B cell (primary cell): Measurements from ENCODE around the gene DOCK7. TPM values are rescaled to one million over a fixed set of nuclear protein-coding genes. Genes with fewer than 3 reads are reported as not detected.

ENCODE experiments used
- ATAC-seq: fragments of 200-7000 bp; cut with Tn5 transposase; one replicate; pipeline ENCODE4 v1.10.0; 2021; ENCODE audit warnings: low read depth, mild to moderate bottlenecking, moderate number of reproducible peaks, moderate library complexity
- CTCF ChIA-PET: fragments of 350-600 bp; sonication (Branson Sonifier 250); formaldehyde crosslinking; loops from one replicate; lab custom pipeline; 2021; ENCODE audit warnings: antibody characterized with exemption, inconsistent platforms; lab: Charles Lee
- POLR2A ChIA-PET: fragments of 350-600 bp; sonication (Branson Sonifier 250); formaldehyde crosslinking; loops from one replicate; lab custom pipeline; 2021; ENCODE audit warnings: antibody characterized with exemption; lab: Charles Lee
- DNase-seq: peaks from one replicate; pipeline ENCODE4 v3.0.0; 2013
- H2AFZ ChIP-seq: 2 replicates; pipeline ENCODE4 v1.6.1; 2012; ENCODE audit warnings: mild to moderate bottlenecking, low read depth, low read length; ENCODE audit not compliant: insufficient read depth, poor library complexity, severe bottlenecking
- H3K27ac ChIP-seq, 2 donors: 1 replicate in 1 of 2; 2 replicates in 1 of 2; pipeline ENCODE4 v1.5.1; 2012 to 2013; ENCODE audit warnings: low read length in 2 of 2, mild to moderate bottlenecking in 2 of 2, moderate library complexity in 1 of 2
- H3K27me3 ChIP-seq, 4 experiments: fragments of 200-600 bp in 1 of 4; sonication (generic) in 1 of 4; replicated peaks in 1 of 4; 1 replicate in 2 of 4; 2 replicates in 2 of 4; pipeline versions ENCODE4 v1.6.1 to v1.7.0; 2013 to 2016; ENCODE audit warnings: low read length in 3 of 4, mild to moderate bottlenecking in 2 of 4, mixed read lengths in 1 of 4, moderate library complexity in 1 of 4; ENCODE audit not compliant: insufficient read depth in 4 of 4, control insufficient read depth in 3 of 4; ENCODE audit errors: control extremely low read depth in 1 of 4
- H3K36me3 ChIP-seq, 2 experiments: replicated peaks in 1 of 2; 1 replicate in 1 of 2; 2 replicates in 1 of 2; pipeline versions ENCODE4 v1.6.1 to v1.7.1; 2013; ENCODE audit warnings: low read length in 1 of 2; ENCODE audit not compliant: insufficient read depth in 2 of 2, control insufficient read depth in 1 of 2; ENCODE audit errors: control extremely low read depth in 1 of 2, extremely low read depth in 1 of 2
- H3K4me1 ChIP-seq, 2 donors: fragments of 200-600 bp in 1 of 2; sonication (generic) in 1 of 2; 1 replicate in 1 of 2; 2 replicates in 1 of 2; pipeline versions ENCODE4 v1.5.1 to v1.6.1; 2013 to 2017; ENCODE audit warnings: low read length in 2 of 2; ENCODE audit not compliant: control insufficient read depth in 2 of 2, insufficient read depth in 2 of 2
- H3K4me2 ChIP-seq: replicated peaks from 2 replicates; pipeline ENCODE3; 2012; ENCODE audit warnings: mild to moderate bottlenecking, low read depth, low read length; ENCODE audit not compliant: poor library complexity, severe bottlenecking
- H3K4me3 ChIP-seq, 5 experiments: fragments of 200-600 bp in 1 of 5; sonication (generic) in 1 of 5; 1 replicate in 3 of 5; 2 replicates in 2 of 5; pipeline versions ENCODE4 v1.5.1 to v1.7.0; 2011 to 2016; ENCODE audit warnings: low read length in 4 of 5, mild to moderate bottlenecking in 4 of 5, low read depth in 2 of 5, control low read depth in 1 of 5, moderate library complexity in 1 of 5; ENCODE audit not compliant: insufficient read depth in 1 of 5; ENCODE audit errors: control extremely low read depth in 1 of 5, extremely low read depth in 1 of 5
- H3K79me2 ChIP-seq: fragments of 200-600 bp; sonication (generic); one replicate; pipeline ENCODE4 v1.6.0; 2016; ENCODE audit warnings: low read length; ENCODE audit not compliant: control insufficient read depth, insufficient read depth
- H3K9ac ChIP-seq: fragments of 200-600 bp; sonication (generic); 2 replicates; pipeline ENCODE4 v1.6.1; 2017; ENCODE audit warnings: mild to moderate bottlenecking, low read length, moderate library complexity
- H3K9me3 ChIP-seq, 3 donors: one replicate each; pipeline versions ENCODE4 v1.6.1 to v1.7.1; 2013; ENCODE audit warnings: low read length in 2 of 3; ENCODE audit not compliant: control insufficient read depth in 2 of 3, insufficient read depth in 1 of 3; ENCODE audit errors: control extremely low read depth in 1 of 3
- H4K20me1 ChIP-seq: 2 replicates; pipeline ENCODE4 v1.6.0; 2012; ENCODE audit warnings: mild to moderate bottlenecking, low read length; ENCODE audit not compliant: insufficient read depth, control insufficient read depth, poor library complexity, severe bottlenecking
- H3K27ac Mint-ChIP-seq: one replicate; pipeline ENCODE4 v1.8.0; 2021; ENCODE audit warnings: mixed read lengths
- H3K27me3 Mint-ChIP-seq: one replicate; pipeline ENCODE4 v1.8.0; 2021; ENCODE audit warnings: mixed read lengths
- H3K4me1 Mint-ChIP-seq: one replicate; pipeline ENCODE4 v1.8.0; 2021; ENCODE audit warnings: mixed read lengths
- H3K4me3 Mint-ChIP-seq: one replicate; pipeline ENCODE4 v1.8.0; 2021; ENCODE audit warnings: mixed read lengths
- H3K9me3 Mint-ChIP-seq: one replicate; pipeline ENCODE4 v1.8.0; 2022; ENCODE audit warnings: mixed read lengths; ENCODE audit not compliant: insufficient read depth
- CTCF ChIP-seq: fragments of 200-600 bp; IDR thresholded peaks from one replicate; pipeline ENCODE4 v1.8.0; 2022; ENCODE audit warnings: antibody characterized with exemption, mild to moderate bottlenecking
- EZH2 ChIP-seq: IDR thresholded peaks from 2 replicates; pipeline ENCODE4 v1.6.1; 2012; ENCODE audit warnings: borderline replicate concordance, low read depth, mild to moderate bottlenecking, moderate library complexity, low read length; ENCODE audit not compliant: insufficient read depth, poor library complexity, severe bottlenecking
- WGBS: methylation state at CpG from one replicate; pipeline ENCODE4 v1.1.5; 2013; ENCODE audit warnings: missing lambda C conversion rate; ENCODE audit not compliant: insufficient coverage; 5-methylcytosine and 5-hydroxymethylcytosine counted together
- intact Hi-C: fragments of 100-400 bp; cut with micrococcal nuclease; formaldehyde crosslinking; loops from one replicate; pipeline ENCODE4 v1.10.0; 2022
- polyA plus RNA-seq: library from polyadenylated mRNA; depleted of rRNA; stranded (reverse); fragments of >200 nt; gene quantifications from 2 replicates; pipeline ENCODE4 v1.2.3, GENCODE V29; 2012
- total RNA-seq, 2 donors: library from RNA; stranded (reverse); fragments of 120-200 nt in 1 of 2; gene quantifications; 1 replicate in 1 of 2; 2 replicates in 1 of 2; pipeline versions ENCODE4 v1.2.3 to v1.2.4, GENCODE V29; 2013 to 2022

DOCK7 gene
- total and polyA plus RNA-seq, 2 donors (not counting 1 experiment from before 2014, with no cell fraction given) = 3.6 to 20.5 TPM

DNA sequence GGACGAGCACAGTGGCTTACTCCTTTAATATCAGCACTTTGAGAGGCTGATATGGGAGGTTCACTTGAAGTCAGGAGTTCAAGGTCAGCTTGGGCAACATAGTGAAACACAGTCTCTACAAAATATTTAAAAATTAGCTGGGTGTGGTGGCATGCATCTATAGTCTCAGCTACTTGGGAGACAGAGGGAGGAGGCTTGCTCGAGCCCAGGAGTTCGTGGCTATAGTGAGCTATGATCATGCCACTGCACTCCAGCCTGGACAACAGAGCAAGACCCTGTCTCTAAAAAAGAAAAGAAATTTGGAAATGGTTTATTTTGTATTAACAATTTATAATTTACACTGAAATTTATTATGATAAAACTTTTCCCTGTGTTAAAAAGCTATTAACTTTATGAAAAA is 92.5 kb downstream of the DOCK7 start:
- H3K36me3 ChIP-seq = no peaks in the 10 kb centered on the region
- ChIA-PET POLR2A (no interaction called here), CTCF (no interaction called here)
- Mint-ChIP-seq H3K27me3 (no peaks in the 10 kb centered on the region), H3K9me3 (no peaks in the 10 kb centered on the region), H3K4me1 (no peaks in the 10 kb centered on the region), H3K27ac (no peak overlapping the region), H3K4me3 (no peak overlapping the region)
- WGBS = 93% methylated on average over 2 of the region's 3 CpGs
- H3K9me3 ChIP-seq = no peaks in the 10 kb centered on the region
- no peaks in the 10 kb centered on the region for H3K27me3 ChIP-seq
- H3K79me2 ChIP-seq = no peaks in the 10 kb centered on the region
- no peak overlapping the region for H3K27ac ChIP-seq
- intact Hi-C loops = no loop called here
- no peak overlapping the region for H3K4me2 ChIP-seq
- TF ChIP-seq CTCF (no peak), EZH2 (no peak)
- no peaks in the 10 kb centered on the region for H4K20me1 ChIP-seq
- H3K4me1 ChIP-seq = no peaks in the 10 kb centered on the region
- H2AFZ ChIP-seq = no peak overlapping the region
- no peak overlapping the region for H3K9ac ChIP-seq
- no peak for DNase-seq
- no peak overlapping the region for H3K4me3 ChIP-seq
- no peak for ATAC-seq

GRCh38 chr1:62593825-62594394 is 94.3 kb downstream of the DOCK7 start:
- Histone ChIP-seq H3K4me1 (no peaks in the 10 kb centered on the region), H2AFZ (no peak overlapping the region), H3K9me3 (no peaks in the 10 kb centered on the region), H3K27ac (no peak overlapping the region), H3K79me2 (no peaks in the 10 kb centered on the region), H3K36me3 (no peaks in the 10 kb centered on the region), H4K20me1 (no peaks in the 10 kb centered on the region), H3K27me3 (no peaks in the 10 kb centered on the region), H3K4me3 (no peak overlapping the region), H3K9ac (no peak overlapping the region), H3K4me2 (no peak overlapping the region)
- H3K4me1 Mint-ChIP-seq = no peaks in the 10 kb centered on the region
- CTCF ChIA-PET = no interaction called here
- intact Hi-C loops = no loop called here
- ATAC-seq (no peak), DNase-seq (no peak)
- no peaks in the 10 kb centered on the region for H3K27me3 Mint-ChIP-seq
- WGBS = no CpG with 5 or more reads among the region's 2 CpGs
- no peak overlapping the region for H3K4me3 Mint-ChIP-seq
- TF ChIP-seq CTCF (no peak), EZH2 (no peak)
- POLR2A ChIA-PET = no interaction called here
- no peak overlapping the region for H3K27ac Mint-ChIP-seq
- H3K9me3 Mint-ChIP-seq = no peaks in the 10 kb centered on the region
